Upper lobe of left lung (tissue), 4 donors: ENCODE measurements around the gene ADCY9.

ENCODE experiments used
- CTCF ChIP-seq, 6 experiments: fragments of 450-650 bp in 4 of 6; fragments of 200-600 bp in 2 of 6; sonication (generic) in 2 of 6; IDR thresholded peaks; one replicate each; pipeline ENCODE4 v1.5.1; 2016 to 2019; ENCODE audit warnings: antibody characterized with exemption in 6 of 6
- EP300 ChIP-seq, 4 donors: sonication (generic); formaldehyde crosslinking; IDR thresholded peaks; one replicate each; pipeline ENCODE4 v1.5.1; 2017; ENCODE audit warnings: antibody characterized with exemption in 4 of 4, control low read depth in 2 of 4
- POLR2AphosphoS5 ChIP-seq, 2 donors: sonication (generic); formaldehyde crosslinking; IDR thresholded peaks; one replicate each; pipeline ENCODE4 v1.5.1; 2017; ENCODE audit warnings: antibody characterized with exemption in 2 of 2

GRCh38 chr16:4110065-4110464, 6.2 kb downstream of the ADCY9 start:
- TF ChIP-seq CTCF (IDR thresholded peaks at IDR 0.05) (no peak), POLR2AphosphoS5 (IDR thresholded peaks at IDR 0.05) (no peak), EP300 (IDR thresholded peaks at IDR 0.05) (no peak)
